DMS53 treated with DMSO at 0.1 percent for 48 hours (cell line): Measurements from ENCODE around the gene GPR135.

Experiments used
- DNase-seq: peaks from one replicate; lab custom pipeline; 2025; ENCODE audit not compliant: unreplicated experiment; lab: John Stamatoyannopoulos, UW

The GPR135 gene

DNA sequence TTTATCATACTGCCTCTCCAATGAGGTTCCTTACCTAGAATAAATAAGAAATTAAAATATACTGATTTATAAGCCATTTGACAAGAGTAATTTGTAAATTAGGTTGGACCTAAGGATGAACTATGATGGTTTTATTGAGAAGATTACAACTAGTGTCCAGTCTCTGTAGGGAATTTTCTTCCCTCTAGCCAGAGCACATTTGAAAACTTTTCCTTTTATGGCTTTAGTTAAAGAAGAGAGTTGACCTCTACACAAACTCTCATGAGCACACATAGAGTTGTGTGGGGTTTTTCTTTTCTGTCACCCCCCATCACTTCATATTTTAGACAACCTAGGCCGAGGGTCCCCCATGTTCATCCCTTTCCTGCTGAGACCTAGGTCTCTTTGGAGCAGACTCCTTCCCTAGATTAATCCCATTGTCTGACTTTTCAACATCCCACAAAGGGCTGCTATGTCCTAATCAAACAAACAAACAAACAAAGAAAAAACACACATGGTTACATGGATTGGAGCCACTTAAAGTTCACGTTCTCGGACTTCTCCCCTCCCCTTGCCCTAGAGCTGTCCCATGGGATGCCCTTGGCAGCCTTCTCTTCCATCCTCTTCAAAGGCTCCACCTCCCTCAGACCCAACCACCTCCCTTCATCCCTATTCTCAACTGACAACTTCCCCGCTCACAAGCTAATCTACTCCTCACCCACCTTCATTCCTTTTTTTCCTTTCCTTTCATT lies 40.7 kb downstream of the GPR135 start:
- DNase-seq = no peak

DNA sequence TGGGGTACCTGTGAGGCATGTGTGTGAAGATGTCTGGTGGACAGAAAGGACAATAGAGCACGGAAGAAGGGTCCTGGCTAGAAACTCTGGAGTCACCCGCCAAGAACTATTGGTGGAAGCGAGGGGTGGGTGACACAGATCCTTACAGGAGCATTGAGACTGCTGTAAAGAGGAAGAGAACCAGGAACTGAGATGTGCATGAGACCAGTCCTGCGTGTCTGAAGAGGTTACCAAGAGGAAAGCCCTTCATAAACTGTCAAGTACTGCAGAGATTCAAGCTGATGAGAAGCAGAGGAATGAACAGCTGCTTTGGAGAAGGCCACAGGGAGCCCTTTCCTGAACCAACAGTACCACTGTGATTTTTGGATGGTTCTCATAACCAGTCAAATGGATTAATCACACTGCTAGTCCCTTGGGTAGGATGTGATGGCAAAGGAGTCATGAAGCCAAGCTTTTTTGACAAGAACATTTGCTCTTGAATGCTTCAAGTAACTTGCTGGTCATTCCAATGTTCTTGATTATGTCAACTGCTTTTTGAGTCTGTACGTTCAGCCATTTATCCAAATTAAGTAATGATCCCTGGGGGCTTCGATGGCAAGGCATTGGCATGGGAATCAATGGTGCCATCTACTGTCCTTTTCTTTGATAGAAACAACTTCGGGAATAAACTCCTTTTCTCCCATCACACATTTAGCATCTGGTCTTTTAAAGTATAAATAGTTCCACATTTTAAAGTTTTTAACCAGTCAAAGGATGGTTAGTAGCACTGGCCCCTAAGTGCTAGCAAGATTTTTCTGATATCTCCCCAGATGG lies 42.9 kb downstream of the GPR135 start:
- no peak for DNase-seq

DNA sequence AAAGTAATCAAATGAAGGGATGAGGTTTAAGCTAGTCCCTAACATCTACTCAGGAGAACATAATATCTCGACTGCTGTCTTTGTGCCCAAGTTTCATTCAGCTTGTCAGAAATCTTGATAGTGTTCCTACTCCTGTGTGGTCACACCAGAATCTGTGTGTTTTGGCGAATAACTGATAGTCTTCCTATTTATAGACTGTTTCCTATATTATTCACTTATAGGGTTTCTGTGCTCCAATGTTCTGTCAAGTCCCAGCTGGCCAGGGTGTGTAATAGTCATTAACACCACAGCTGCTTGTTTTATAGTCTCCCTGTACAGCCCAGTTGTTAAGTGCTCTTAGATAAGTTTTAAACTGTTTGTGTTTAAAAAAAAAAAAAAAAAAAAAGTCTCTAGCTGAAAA lies 45.9 kb downstream of the GPR135 start:
- no peak for DNase-seq

DNA sequence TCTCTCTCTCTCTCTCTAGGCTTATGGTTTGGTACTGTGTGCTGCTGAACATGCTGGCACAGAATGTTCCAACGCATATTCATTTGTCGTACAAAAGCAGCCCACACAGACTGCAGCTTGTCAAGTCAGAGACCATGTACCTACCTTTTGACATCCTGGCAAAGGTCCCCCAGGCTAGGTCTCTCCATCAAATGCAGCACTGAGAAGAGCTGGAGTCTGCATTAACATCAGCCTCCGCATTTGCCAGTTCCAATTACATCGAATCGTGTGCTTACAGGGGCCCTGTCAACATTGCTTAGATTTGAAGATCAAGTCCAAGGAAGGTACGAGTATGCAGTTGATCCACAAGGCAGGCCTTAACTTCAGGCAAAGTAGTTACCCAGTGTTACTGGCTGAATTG lies 47.9 kb downstream of the GPR135 start:
- DNase-seq = no peak

DNA sequence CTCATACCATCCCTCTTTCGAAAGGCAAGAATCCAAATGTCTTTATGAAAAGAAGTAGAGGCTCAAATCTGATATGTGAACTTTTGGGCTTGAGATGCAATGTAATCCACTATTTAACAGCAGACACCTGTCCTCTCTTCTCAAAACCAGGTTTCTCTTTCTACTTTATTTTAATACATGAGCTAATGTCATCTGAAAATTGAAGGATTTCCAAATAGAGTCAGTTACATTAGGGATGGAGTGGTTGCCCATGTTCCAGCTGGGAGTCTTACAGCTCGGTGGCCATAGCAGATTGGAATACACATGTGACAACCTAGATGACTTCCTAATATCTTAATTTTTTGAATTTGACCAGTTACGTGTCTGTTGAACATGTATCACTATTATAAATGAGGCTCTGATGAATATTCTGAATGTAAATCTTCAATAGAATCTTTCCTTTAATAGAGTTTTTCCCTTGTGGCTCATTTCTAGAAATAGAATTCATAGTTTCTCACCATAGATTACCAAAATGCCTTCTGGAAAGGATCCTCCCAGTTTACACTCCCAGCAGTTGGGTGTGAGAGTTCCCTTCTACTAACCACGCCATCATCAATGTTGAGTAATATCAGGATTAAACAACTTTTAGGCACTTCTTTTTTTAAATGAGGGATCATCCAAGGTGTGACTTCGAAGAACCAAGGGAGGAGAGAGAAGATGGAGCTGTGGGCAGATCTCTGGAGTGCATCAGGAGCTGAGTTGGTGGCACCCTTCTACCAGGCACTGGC lies 49.2 kb downstream of the GPR135 start:
- DNase-seq = no peak
